ENCODE data around the gene PAK1IP1.

- TF ChIP-seq CTCF (IDR thresholded peaks at IDR 0.05) (no peak), POLR2A (IDR thresholded peaks at IDR 0.05) (no peak)
Measured at GRCh38 chr6:10684618-10685017, 10.2 kb upstream of the PAK1IP1 start.

All from right lobe of liver (tissue), 4 donors.